Parietal lobe (tissue), 1 donor: Measurements from ENCODE around the gene N4BP3. TPM values are rescaled to one million over a fixed set of nuclear protein-coding genes. Genes with fewer than 3 reads are reported as not detected.

ENCODE experiments used
- total RNA-seq: library from RNA; depleted of rRNA; stranded (reverse); fragments of >200 nt; gene quantifications from one replicate; pipeline ENCODE4 v1.2.3, GENCODE V29; 2014

N4BP3 gene, protein sequence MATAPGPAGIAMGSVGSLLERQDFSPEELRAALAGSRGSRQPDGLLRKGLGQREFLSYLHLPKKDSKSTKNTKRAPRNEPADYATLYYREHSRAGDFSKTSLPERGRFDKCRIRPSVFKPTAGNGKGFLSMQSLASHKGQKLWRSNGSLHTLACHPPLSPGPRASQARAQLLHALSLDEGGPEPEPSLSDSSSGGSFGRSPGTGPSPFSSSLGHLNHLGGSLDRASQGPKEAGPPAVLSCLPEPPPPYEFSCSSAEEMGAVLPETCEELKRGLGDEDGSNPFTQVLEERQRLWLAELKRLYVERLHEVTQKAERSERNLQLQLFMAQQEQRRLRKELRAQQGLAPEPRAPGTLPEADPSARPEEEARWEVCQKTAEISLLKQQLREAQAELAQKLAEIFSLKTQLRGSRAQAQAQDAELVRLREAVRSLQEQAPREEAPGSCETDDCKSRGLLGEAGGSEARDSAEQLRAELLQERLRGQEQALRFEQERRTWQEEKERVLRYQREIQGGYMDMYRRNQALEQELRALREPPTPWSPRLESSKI
- total RNA-seq: 9.7 TPM

DNA sequence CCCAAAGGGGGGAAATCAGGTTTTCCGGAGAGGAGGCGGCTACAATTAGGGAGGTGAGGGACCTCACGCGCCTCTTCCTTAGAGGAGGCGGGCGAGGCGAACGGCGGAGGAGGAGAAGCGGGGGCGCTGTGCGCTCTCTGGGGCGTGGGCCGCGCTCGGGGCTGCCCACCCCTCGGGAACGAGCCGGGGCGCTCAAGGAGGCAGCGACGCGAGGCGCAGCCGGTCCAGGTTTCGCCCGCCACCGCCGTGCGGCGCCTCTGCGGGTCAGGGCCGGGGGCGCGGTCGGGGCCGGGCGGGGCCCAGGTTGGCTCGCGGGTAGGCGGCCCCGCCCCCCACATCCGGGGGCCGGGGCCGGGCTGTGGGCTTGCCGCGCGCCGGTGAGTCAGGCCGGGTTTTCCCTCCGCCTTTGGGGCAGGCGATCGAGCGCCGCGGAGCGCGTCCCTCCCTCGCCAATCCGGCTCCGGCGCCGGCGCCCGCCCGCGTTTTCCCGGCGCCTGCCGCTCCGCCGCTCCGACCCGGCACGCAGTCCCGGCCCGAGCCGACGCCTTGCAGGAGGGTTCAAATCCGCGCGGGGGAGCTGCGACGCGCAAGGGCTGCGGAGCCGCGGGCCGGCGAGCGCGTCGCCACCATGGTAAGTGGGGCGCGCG, at the start of gene N4BP3:
Gene N4BP3 (plus strand): TSS at position 392 of the 647 bp plus-strand sequence. CDS start 6,052 bp downstream, outside the sequence.

DNA sequence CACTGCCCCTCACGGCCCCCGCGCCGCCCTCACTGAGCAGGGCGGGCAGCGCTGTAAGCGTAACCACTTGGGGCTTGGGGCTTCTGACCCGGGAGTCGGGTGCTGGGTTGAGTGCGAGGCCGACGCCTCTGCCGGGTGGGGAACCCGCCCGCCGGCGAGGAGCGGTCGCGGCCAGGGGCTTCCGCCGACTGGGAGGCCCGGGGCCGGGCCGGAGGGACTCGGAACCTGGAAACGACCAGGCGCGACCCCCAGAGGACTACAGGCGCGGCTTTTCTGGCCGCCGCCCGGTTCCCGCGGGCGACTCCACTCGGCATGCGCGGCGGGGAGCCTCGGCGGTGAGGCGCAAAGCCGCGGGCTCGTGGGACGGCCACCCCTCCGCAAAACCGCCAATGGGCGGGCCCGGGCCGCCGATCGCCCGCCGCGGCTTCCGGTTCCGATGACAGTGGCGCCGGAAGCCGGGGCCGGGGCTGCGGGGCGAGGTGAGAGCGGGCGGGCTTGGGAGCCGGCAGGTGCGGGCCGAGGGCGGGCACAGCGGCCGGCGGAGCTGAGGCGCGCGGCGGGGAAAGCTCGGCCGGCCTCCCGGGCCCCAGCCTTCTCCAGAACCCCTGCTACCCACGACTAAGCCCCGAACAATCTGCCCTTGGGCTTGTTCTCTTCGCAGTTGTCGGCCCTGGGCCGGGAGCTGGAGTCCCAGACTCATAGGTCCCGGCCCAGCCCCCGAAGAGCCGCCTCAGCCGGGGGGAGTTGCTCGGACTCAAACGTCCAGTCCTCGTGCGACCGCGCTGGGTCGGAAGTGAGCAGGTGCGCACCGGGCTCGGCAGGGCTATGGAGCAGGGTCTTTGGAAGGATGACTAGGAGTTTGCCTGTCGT, 17.5 kb downstream of the N4BP3 start, which contains the start of gene RMND5B:
Gene RMND5B (plus strand): TSS at position 439 of the 870 bp plus-strand sequence. CDS start 7,106 bp downstream, outside the sequence.

DNA sequence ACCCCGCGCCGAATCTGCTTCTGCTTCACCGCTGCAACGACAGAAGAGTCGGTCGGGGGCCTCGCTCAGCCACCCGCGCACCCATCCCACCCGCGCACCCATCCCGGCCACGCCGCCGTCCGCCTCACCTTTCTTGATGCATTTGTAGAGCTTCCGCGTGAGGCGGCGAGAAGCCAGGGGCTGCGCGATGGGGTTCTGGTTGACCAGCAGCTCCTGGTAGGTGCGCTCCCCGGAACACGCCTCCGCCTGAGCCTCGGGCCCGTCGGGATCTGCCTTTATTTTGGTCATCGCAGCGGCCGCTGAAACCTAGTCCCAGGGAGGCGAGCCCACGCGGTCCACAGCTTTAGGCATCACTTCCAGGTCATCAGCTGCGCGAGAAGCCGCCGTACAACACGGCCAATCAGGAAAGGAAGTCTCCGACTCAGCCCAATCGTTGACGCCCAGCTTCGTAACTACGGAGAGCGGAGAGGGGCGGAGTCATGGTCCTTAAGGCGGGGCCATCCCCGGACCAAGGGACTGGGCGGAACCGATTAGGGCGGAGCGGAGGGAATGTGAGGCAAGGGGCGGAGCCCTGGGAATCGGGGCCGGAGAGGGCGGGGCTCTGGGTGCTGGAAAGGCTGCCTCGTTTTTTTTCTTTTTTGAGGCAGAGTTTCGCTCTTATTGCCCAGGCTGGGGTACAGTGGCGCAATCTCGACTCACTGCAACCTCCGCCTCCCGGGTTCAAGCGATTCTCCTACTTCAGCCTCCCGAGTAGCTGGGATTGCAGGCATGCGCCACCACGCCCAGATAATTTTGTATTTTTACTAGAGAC, 40.4 kb downstream of the N4BP3 start, which contains the start of gene NHP2:
Gene NHP2 (minus strand): TSS at position 356 of the 811 bp plus-strand sequence. CDS start 68 bp downstream, at position 288.

Other genes starting within 250 kb of the N4BP3 start
- gene PROP1, start 117.3 kb upstream of the N4BP3 start, total RNA-seq: not detected
- 31.6 TPM for gene RMND5B, start 17.5 kb downstream of the N4BP3 start, total RNA-seq
- gene NHP2, start 40.4 kb downstream of the N4BP3 start, total RNA-seq: 96.4 TPM
- not detected for gene GMCL2, start 73.8 kb downstream of the N4BP3 start, total RNA-seq
- 46.0 TPM for gene HNRNPAB, start 91.0 kb downstream of the N4BP3 start, total RNA-seq
- gene PHYKPL, start 119.3 kb downstream of the N4BP3 start, total RNA-seq: 52.0 TPM